CD4-positive, alpha-beta T cell (primary cell): Measurements from ENCODE around the gene OR4K13. TPM values are rescaled to one million over a fixed set of nuclear protein-coding genes. Genes with fewer than 3 reads are reported as not detected.

ENCODE experiments used
- ATAC-seq: fragments of 200-7000 bp; cut with Tn5 transposase; one replicate; pipeline ENCODE4 v1.10.0; 2022; ENCODE audit warnings: mild to moderate bottlenecking; ENCODE audit not compliant: poor library complexity
- CTCF ChIA-PET: fragments of 350-600 bp; sonication (Branson Sonifier 250); formaldehyde crosslinking; loops from one replicate; lab custom pipeline; 2021; ENCODE audit warnings: antibody characterized with exemption, inconsistent platforms; lab: Charles Lee
- POLR2A ChIA-PET: fragments of 350-600 bp; sonication (Branson Sonifier 250); formaldehyde crosslinking; loops from one replicate; lab custom pipeline; 2021; ENCODE audit warnings: antibody characterized with exemption, inconsistent platforms; lab: Charles Lee
- DNase-seq, 14 experiments: peaks; one replicate each; pipeline ENCODE4 v3.0.0-alpha.2; 2013 to 2020; ENCODE audit warnings: mixed read lengths in 2 of 14
- H3K27ac ChIP-seq, 2 donors: one replicate each; pipeline versions ENCODE4 v1.5.1 to v1.7.0; 2013; ENCODE audit warnings: low read length in 2 of 2, low read depth in 1 of 2, mild to moderate bottlenecking in 1 of 2
- H3K27me3 ChIP-seq, 2 experiments: 1 replicate in 1 of 2; 2 replicates in 1 of 2; pipeline versions ENCODE4 v1.6.1 to v1.7.0; 2013; ENCODE audit warnings: low read length in 2 of 2, control low read depth in 1 of 2, mild to moderate bottlenecking in 1 of 2, moderate library complexity in 1 of 2; ENCODE audit not compliant: insufficient read depth in 2 of 2, control insufficient read depth in 1 of 2
- H3K36me3 ChIP-seq: one replicate; pipeline ENCODE4 v1.6.1; 2013; ENCODE audit warnings: low read length, control low read depth; ENCODE audit not compliant: insufficient read depth
- H3K4me1 ChIP-seq: one replicate; pipeline ENCODE4 v1.6.1; 2013; ENCODE audit warnings: low read length, control low read depth; ENCODE audit not compliant: insufficient read depth
- H3K4me3 ChIP-seq: one replicate; pipeline ENCODE4 v1.5.1; 2013; ENCODE audit warnings: mild to moderate bottlenecking, low read length, moderate library complexity
- H3K9me3 ChIP-seq, 2 experiments: 1 replicate in 1 of 2; 2 replicates in 1 of 2; pipeline versions ENCODE4 v1.6.1 to v1.7.0; 2013; ENCODE audit warnings: low read length in 2 of 2, mild to moderate bottlenecking in 2 of 2, control low read depth in 1 of 2, moderate library complexity in 1 of 2; ENCODE audit not compliant: control insufficient read depth in 1 of 2, insufficient read depth in 1 of 2
- H3K27ac Mint-ChIP-seq: one replicate; pipeline ENCODE4 v1.8.0; 2020; ENCODE audit warnings: mixed read lengths
- H3K27me3 Mint-ChIP-seq: one replicate; pipeline ENCODE4 v1.8.0; 2021; ENCODE audit warnings: mixed read lengths
- H3K36me3 Mint-ChIP-seq: one replicate; pipeline ENCODE4 v1.8.0; 2021; ENCODE audit warnings: low read depth, mixed read lengths
- H3K4me1 Mint-ChIP-seq: one replicate; pipeline ENCODE4 v1.8.0; 2021; ENCODE audit warnings: low read depth, mixed read lengths
- H3K4me3 Mint-ChIP-seq: one replicate; pipeline ENCODE4 v1.8.0; 2020; ENCODE audit warnings: mild to moderate bottlenecking, mixed read lengths
- H3K9me3 Mint-ChIP-seq: one replicate; pipeline ENCODE4 v1.8.0; 2020; ENCODE audit warnings: mixed read lengths
- CTCF ChIP-seq: fragments of 200-600 bp; IDR thresholded peaks from one replicate; pipeline ENCODE4 v1.8.0; 2022; ENCODE audit warnings: antibody characterized with exemption, mild to moderate bottlenecking
- intact Hi-C, 2 experiments: fragments of 100-400 bp; cut with DNase I in 1 of 2; cut with micrococcal nuclease in 1 of 2; formaldehyde crosslinking; loops; one replicate each; pipeline versions ENCODE4 v1.15.1 to v1.9.0; 2023 to 2025; cut with DNase I, micrococcal nuclease
- total RNA-seq, 174 experiments: library from RNA in 2 of 174; stranded (reverse) in 2 of 174; gene quantifications; one replicate each; pipeline ENCODE4 v1.2.3 and lab custom pipeline; 2021 to 2026

The OR4K13 gene
- total RNA-seq, 2 experiments from 2014 or later = not detected

DNA sequence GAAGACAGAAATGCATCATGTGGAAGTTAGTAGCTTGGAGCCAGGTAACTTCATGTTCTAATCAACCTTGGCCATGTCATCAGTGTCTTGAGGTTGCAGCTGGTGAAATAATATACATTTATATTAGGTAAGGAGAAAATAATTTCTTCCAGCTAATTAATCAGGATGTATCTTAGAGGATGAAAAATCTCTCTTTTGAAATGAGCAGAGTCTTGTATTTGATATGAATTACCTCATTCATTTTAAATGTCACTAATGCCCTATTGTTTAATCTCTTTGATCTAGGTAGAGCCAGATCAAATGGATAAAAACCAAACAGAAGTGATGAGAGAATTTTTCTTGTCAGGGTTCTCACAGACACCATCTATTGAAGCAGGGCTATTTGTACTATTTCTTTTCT is 34.0 kb downstream of the OR4K13 start, which contains the start of gene OR4Q2:
Gene OR4Q2 (plus strand): TSS at position 301 of the 400 bp plus-strand sequence.
- no peak within 1 kb of the TSS for H3K27ac ChIP-seq
- DNase-seq (no peak), ATAC-seq (no peak)
- H3K4me3 Mint-ChIP-seq = no peak within 1 kb of the TSS
- H3K27me3 ChIP-seq = no peaks in the 10 kb centered on the region
- H3K27ac Mint-ChIP-seq = no peak within 1 kb of the TSS
- H3K36me3 ChIP-seq = no peaks in the 10 kb centered on the region
- no peak for TF ChIP-seq CTCF
- no peaks in the 10 kb centered on the region for H3K4me1 ChIP-seq
- H3K9me3 Mint-ChIP-seq = peaks cover 5% of the 10 kb centered on the region
- H3K9me3 ChIP-seq = no peaks in the 10 kb centered on the region
- no peak within 1 kb of the TSS for H3K4me3 ChIP-seq
- intact Hi-C loops = no loop called here
- no peaks in the 10 kb centered on the region for H3K4me1 Mint-ChIP-seq
- no peaks in the 10 kb centered on the region for H3K27me3 Mint-ChIP-seq
- no peaks in the 10 kb centered on the region for H3K36me3 Mint-ChIP-seq
- POLR2A ChIA-PET = no interaction called here
- CTCF ChIA-PET = no interaction called here

DNA sequence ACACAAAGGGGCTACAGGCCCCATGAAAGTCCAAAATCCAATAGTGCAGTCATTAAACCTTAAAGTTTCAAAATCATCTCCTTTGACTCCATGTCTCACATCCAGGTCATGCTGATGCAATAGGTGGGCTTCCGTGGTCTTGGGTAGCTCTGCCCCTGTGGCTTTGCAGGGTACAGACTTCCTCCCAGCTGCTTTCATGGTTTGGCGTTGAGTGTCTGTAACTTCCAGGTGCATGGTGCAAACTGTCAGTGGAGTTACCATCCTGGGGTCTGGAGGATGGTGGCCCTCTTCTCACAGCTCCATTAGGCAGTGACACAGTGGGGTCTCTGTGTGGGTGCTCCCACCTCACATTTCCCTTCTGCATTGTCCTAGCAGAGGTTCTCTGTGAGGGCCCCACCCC is 42.4 kb downstream of the OR4K13 start:
- H3K4me3 Mint-ChIP-seq = no peak overlapping the region
- no peak for TF ChIP-seq CTCF
- no peaks in the 10 kb centered on the region for H3K4me1 Mint-ChIP-seq

More for the DNA sequence above, 42.4 kb downstream of the OR4K13 start:
- H3K27me3 ChIP-seq = no peaks in the 10 kb centered on the region
- Mint-ChIP-seq H3K36me3 (no peaks in the 10 kb centered on the region), H3K9me3 (peaks cover 12% of the 10 kb centered on the region), H3K27ac (no peak overlapping the region), H3K27me3 (no peaks in the 10 kb centered on the region)
- no peak for ATAC-seq
- no peak overlapping the region for H3K4me3 ChIP-seq
- CTCF ChIA-PET = no interaction called here
- H3K9me3 ChIP-seq = peaks cover 0 to 4% of the 10 kb centered on the region in 2 experiments
- intact Hi-C loops = no loop called here
- POLR2A ChIA-PET = no interaction called here
- no peak for DNase-seq
- no peaks in the 10 kb centered on the region for H3K36me3 ChIP-seq
- H3K4me1 ChIP-seq = no peaks in the 10 kb centered on the region
- H3K27ac ChIP-seq = no peak overlapping the region

Other genes with a start within 250 kb of the OR4K13 start
- not detected for gene OR4N2, start 232.3 kb downstream of the OR4K13 start, total RNA-seq
- not detected for gene OR4K2, start 160.9 kb downstream of the OR4K13 start, total RNA-seq
- gene OR4K5, start 115.4 kb downstream of the OR4K13 start, total RNA-seq = not detected
- not detected for gene OR4K1, start 105.1 kb downstream of the OR4K13 start, total RNA-seq
- not detected for gene OR4K15, start 60.4 kb downstream of the OR4K13 start, total RNA-seq
- gene OR4Q2, start 33.9 kb downstream of the OR4K13 start, total RNA-seq = not detected
- not detected for gene OR4K14, start 16.7 kb downstream of the OR4K13 start, total RNA-seq
- not detected for gene OR4L1, start 24.0 kb upstream of the OR4K13 start, total RNA-seq
- gene OR4K17, start 74.7 kb upstream of the OR4K13 start, total RNA-seq = not detected
- gene OR4N5, start 102.8 kb upstream of the OR4K13 start, total RNA-seq = not detected
- gene OR11G2, start 154.9 kb upstream of the OR4K13 start, total RNA-seq = not detected
- not detected for gene OR11H6, start 187.7 kb upstream of the OR4K13 start, total RNA-seq
- not detected for gene OR11H7, start 192.9 kb upstream of the OR4K13 start, total RNA-seq
- not detected for gene OR11H4, start 203.2 kb upstream of the OR4K13 start, total RNA-seq